ENCODE measurements around the gene PTPN7. TPM values are rescaled to one million over a fixed set of nuclear protein-coding genes. Genes with fewer than 3 reads are reported as not detected.
"Not testable (repeated sequence)": the region's sequence is repeated elsewhere in the genome, so short reads cannot be mapped to it uniquely, and the experiment has no call there.

The PTPN7 gene
- total and polyA plus RNA-seq, 4 donors = 0.98 to 2.5 (median 1.4) TPM

- 59% methylated on average over 2 of the region's 2 CpGs for WGBS (ENCODE audit: insufficient coverage)
- H3K36me3 ChIP-seq (ENCODE audit: control insufficient read depth, insufficient read depth, low read length); H3K4me3 ChIP-seq (ENCODE audit: low read depth, low read length); DNase-seq (ENCODE audit: low read depth in 4 of 6, low spot score in 6 of 6); H3K27me3 ChIP-seq (ENCODE audit: control insufficient read depth, insufficient read depth, low read length); H3K4me1 ChIP-seq (ENCODE audit: control insufficient read depth, insufficient read depth, low read length); H3K27ac ChIP-seq (ENCODE audit: low read depth, low read length); H3K9me3 ChIP-seq (ENCODE audit: control insufficient read depth, insufficient read depth, low read length): not testable (repeated sequence)
These were observed 20.3 kb upstream of the PTPN7 start for GRCh38 chr1:202180751-202181139.

- Histone ChIP-seq H3K27ac (ENCODE audit: low read depth, low read length) (no peak overlapping the region), H3K4me1 (ENCODE audit: control insufficient read depth, insufficient read depth, low read length) (peaks cover 7% of the 10 kb centered on the region), H3K9me3 (ENCODE audit: control insufficient read depth, insufficient read depth, low read length) (no peaks in the 10 kb centered on the region), H3K4me3 (ENCODE audit: low read depth, low read length) (no peak overlapping the region), H3K36me3 (ENCODE audit: control insufficient read depth, insufficient read depth, low read length) (no peaks in the 10 kb centered on the region), H3K27me3 (ENCODE audit: control insufficient read depth, insufficient read depth, low read length) (no peaks in the 10 kb centered on the region)
- no peak for DNase-seq (ENCODE audit: low read depth in 4 of 6, low spot score in 6 of 6)
- WGBS (ENCODE audit: insufficient coverage) = 84% methylated on average over 13 of the region's 19 CpGs
These were observed 19.7 kb upstream of the PTPN7 start for GRCh38 chr1:202179828-202180750.

- no peak for DNase-seq (ENCODE audit: low read depth in 4 of 6, low spot score in 6 of 6)
- H3K36me3 ChIP-seq (ENCODE audit: control insufficient read depth, insufficient read depth, low read length) = no peaks in the 10 kb centered on the region
- no peaks in the 10 kb centered on the region for H3K27me3 ChIP-seq (ENCODE audit: control insufficient read depth, insufficient read depth, low read length)
- H3K9me3 ChIP-seq (ENCODE audit: control insufficient read depth, insufficient read depth, low read length) = no peaks in the 10 kb centered on the region
- 90% methylated on average over 28 of the region's 29 CpGs for WGBS (ENCODE audit: insufficient coverage)
- no peaks in the 10 kb centered on the region for H3K4me1 ChIP-seq (ENCODE audit: control insufficient read depth, insufficient read depth, low read length)
- H3K27ac ChIP-seq (ENCODE audit: low read depth, low read length) = no peak overlapping the region
- H3K4me3 ChIP-seq (ENCODE audit: low read depth, low read length) = no peak overlapping the region
These were observed 16.8 kb upstream of the PTPN7 start for GRCh38 chr1:202176949-202177927.

GRCh38 chr1:202173993-202174392 lies 13.6 kb upstream of the PTPN7 start:
- no peaks in the 10 kb centered on the region for H3K36me3 ChIP-seq (ENCODE audit: control insufficient read depth, insufficient read depth, low read length)
- DNase-seq (ENCODE audit: low read depth in 4 of 6, low spot score in 6 of 6) = no peak
- H3K27ac ChIP-seq (ENCODE audit: low read depth, low read length) = no peak overlapping the region
- no peaks in the 10 kb centered on the region for H3K9me3 ChIP-seq (ENCODE audit: control insufficient read depth, insufficient read depth, low read length)
- H3K4me3 ChIP-seq (ENCODE audit: low read depth, low read length) = no peak overlapping the region
- H3K27me3 ChIP-seq (ENCODE audit: control insufficient read depth, insufficient read depth, low read length) = no peaks in the 10 kb centered on the region
- peaks cover 3% of the 10 kb centered on the region for H3K4me1 ChIP-seq (ENCODE audit: control insufficient read depth, insufficient read depth, low read length)
- 79% methylated on average over 7 of the region's 7 CpGs for WGBS (ENCODE audit: insufficient coverage)

GRCh38 chr1:202172015-202172355 lies 11.6 kb upstream of the PTPN7 start:
- no peaks in the 10 kb centered on the region for H3K36me3 ChIP-seq (ENCODE audit: control insufficient read depth, insufficient read depth, low read length)
- peaks cover 15% of the 10 kb centered on the region for H3K4me1 ChIP-seq (ENCODE audit: control insufficient read depth, insufficient read depth, low read length)
- no peaks in the 10 kb centered on the region for H3K9me3 ChIP-seq (ENCODE audit: control insufficient read depth, insufficient read depth, low read length)
- WGBS (ENCODE audit: insufficient coverage) = 92% methylated on average over 4 of the region's 5 CpGs
- H3K27me3 ChIP-seq (ENCODE audit: control insufficient read depth, insufficient read depth, low read length) = no peaks in the 10 kb centered on the region
- H3K27ac ChIP-seq (ENCODE audit: low read depth, low read length) = no peak overlapping the region
- DNase-seq (ENCODE audit: low read depth in 4 of 6, low spot score in 6 of 6) = no peak
- no peak overlapping the region for H3K4me3 ChIP-seq (ENCODE audit: low read depth, low read length)

GRCh38 chr1:202171292-202172014 lies 11.1 kb upstream of the PTPN7 start:
- Histone ChIP-seq H3K36me3 (ENCODE audit: control insufficient read depth, insufficient read depth, low read length) (no peaks in the 10 kb centered on the region), H3K4me1 (ENCODE audit: control insufficient read depth, insufficient read depth, low read length) (peaks cover 15% of the 10 kb centered on the region), H3K27me3 (ENCODE audit: control insufficient read depth, insufficient read depth, low read length) (no peaks in the 10 kb centered on the region), H3K4me3 (ENCODE audit: low read depth, low read length) (no peak overlapping the region), H3K9me3 (ENCODE audit: control insufficient read depth, insufficient read depth, low read length) (no peaks in the 10 kb centered on the region), H3K27ac (ENCODE audit: low read depth, low read length) (no peak overlapping the region)
- 94% methylated on average over 7 of the region's 11 CpGs for WGBS (ENCODE audit: insufficient coverage)
- DNase-seq (ENCODE audit: low read depth in 4 of 6, low spot score in 6 of 6) = no peak

GRCh38 chr1:202170726-202171125 lies 10.3 kb upstream of the PTPN7 start:
- WGBS (ENCODE audit: insufficient coverage) = 69% methylated on average over 6 of the region's 6 CpGs
- no peaks in the 10 kb centered on the region for H3K27me3 ChIP-seq (ENCODE audit: control insufficient read depth, insufficient read depth, low read length)
- H3K27ac ChIP-seq (ENCODE audit: low read depth, low read length) = no peak overlapping the region
- no peak overlapping the region for H3K4me3 ChIP-seq (ENCODE audit: low read depth, low read length)
- no peaks in the 10 kb centered on the region for H3K36me3 ChIP-seq (ENCODE audit: control insufficient read depth, insufficient read depth, low read length)
- peak in 1 of 6 donors; percentile 14 for DNase-seq (ENCODE audit: low read depth in 4 of 6, low spot score in 6 of 6)
- H3K4me1 ChIP-seq (ENCODE audit: control insufficient read depth, insufficient read depth, low read length) = peaks cover 15% of the 10 kb centered on the region
- no peaks in the 10 kb centered on the region for H3K9me3 ChIP-seq (ENCODE audit: control insufficient read depth, insufficient read depth, low read length)

- H3K4me3 ChIP-seq (ENCODE audit: low read depth, low read length) = no peak overlapping the region
- no peaks in the 10 kb centered on the region for H3K36me3 ChIP-seq (ENCODE audit: control insufficient read depth, insufficient read depth, low read length)
- no peaks in the 10 kb centered on the region for H3K9me3 ChIP-seq (ENCODE audit: control insufficient read depth, insufficient read depth, low read length)
- DNase-seq (ENCODE audit: low read depth in 4 of 6, low spot score in 6 of 6) = no peak
- no peak overlapping the region for H3K27ac ChIP-seq (ENCODE audit: low read depth, low read length)
- no peaks in the 10 kb centered on the region for H3K27me3 ChIP-seq (ENCODE audit: control insufficient read depth, insufficient read depth, low read length)
- WGBS (ENCODE audit: insufficient coverage) = 93% methylated on average over 6 of the region's 7 CpGs
- peaks cover 18% of the 10 kb centered on the region for H3K4me1 ChIP-seq (ENCODE audit: control insufficient read depth, insufficient read depth, low read length)
These were observed 8.5 kb upstream of the PTPN7 start for GRCh38 chr1:202168861-202169260.

GRCh38 chr1:202167708-202168415 lies 7.5 kb upstream of the PTPN7 start:
- WGBS (ENCODE audit: insufficient coverage) = 57% methylated on average over 16 of the region's 18 CpGs
- Histone ChIP-seq H3K27me3 (ENCODE audit: control insufficient read depth, insufficient read depth, low read length) (no peaks in the 10 kb centered on the region), H3K9me3 (ENCODE audit: control insufficient read depth, insufficient read depth, low read length) (no peaks in the 10 kb centered on the region), H3K4me1 (ENCODE audit: control insufficient read depth, insufficient read depth, low read length) (peaks cover 26% of the 10 kb centered on the region), H3K27ac (ENCODE audit: low read depth, low read length) (no peak overlapping the region), H3K4me3 (ENCODE audit: low read depth, low read length) (no peak overlapping the region), H3K36me3 (ENCODE audit: control insufficient read depth, insufficient read depth, low read length) (no peaks in the 10 kb centered on the region)
- DNase-seq (ENCODE audit: low read depth in 4 of 6, low spot score in 6 of 6) = peak in 2 of 6 donors; percentile 17 to 62

Data from spinal cord (tissue), 10 donors.